Upper lobe of left lung (tissue), 6 donors: ENCODE data around the gene SLC4A7. TPM values are rescaled to one million over a fixed set of nuclear protein-coding genes. Genes with fewer than 3 reads are reported as not detected.

Experiments
- ATAC-seq, 2 donors: fragments of 200-7000 bp; cut with Tn5 transposase; one replicate each; pipeline ENCODE4 v1.9.1; 2022; ENCODE audit warnings: mild to moderate bottlenecking in 2 of 2, moderate library complexity in 2 of 2; ENCODE audit not compliant: low FRiP score in 2 of 2
- DNase-seq, 2 donors: peaks; one replicate each; pipeline ENCODE4 v3.0.0-alpha.2; 2019 to 2020
- H3K27ac ChIP-seq, 4 donors: fragments of 200-600 bp; sonication (generic); one replicate each; pipeline ENCODE4 v1.5.1; 2016 to 2019
- H3K27me3 ChIP-seq, 4 donors: fragments of 200-600 bp; sonication (generic); one replicate each; pipeline ENCODE4 v1.5.1; 2017 to 2019
- H3K36me3 ChIP-seq, 4 donors: fragments of 200-600 bp; sonication (generic); one replicate each; pipeline ENCODE4 v1.5.1; 2016 to 2019
- H3K4me1 ChIP-seq, 4 donors: fragments of 200-600 bp; sonication (generic); one replicate each; pipeline ENCODE4 v1.5.1; 2018 to 2019
- H3K4me3 ChIP-seq, 4 donors: fragments of 200-600 bp; sonication (generic); one replicate each; pipeline ENCODE4 v1.5.1; 2017 to 2019; ENCODE audit warnings: mild to moderate bottlenecking in 2 of 4, moderate library complexity in 1 of 4
- H3K9me3 ChIP-seq, 4 donors: fragments of 200-600 bp; sonication (generic); one replicate each; pipeline ENCODE4 v1.5.1; 2018 to 2019
- CTCF ChIP-seq, 6 experiments: fragments of 450-650 bp in 4 of 6; fragments of 200-600 bp in 2 of 6; sonication (generic) in 2 of 6; IDR thresholded peaks; one replicate each; pipeline ENCODE4 v1.5.1; 2016 to 2019; ENCODE audit warnings: antibody characterized with exemption in 6 of 6
- EP300 ChIP-seq, 4 donors: sonication (generic); formaldehyde crosslinking; IDR thresholded peaks; one replicate each; pipeline ENCODE4 v1.5.1; 2017; ENCODE audit warnings: antibody characterized with exemption in 4 of 4, control low read depth in 2 of 4
- POLR2A ChIP-seq, 4 donors: fragments of 450-650 bp; IDR thresholded peaks; one replicate each; pipeline ENCODE4 v1.5.1; 2016 to 2017; ENCODE audit warnings: antibody characterized with exemption in 4 of 4, mild to moderate bottlenecking in 2 of 4
- POLR2AphosphoS5 ChIP-seq, 2 donors: sonication (generic); formaldehyde crosslinking; IDR thresholded peaks; one replicate each; pipeline ENCODE4 v1.5.1; 2017; ENCODE audit warnings: antibody characterized with exemption in 2 of 2
- WGBS, 2 donors: methylation state at CpG; one replicate each; pipeline ENCODE4 v1.1.5; 2017 to 2018; 5-methylcytosine and 5-hydroxymethylcytosine counted together
- total RNA-seq, 6 donors: library from RNA; depleted of rRNA in 4 of 6; stranded (reverse); fragments of >200 nt in 4 of 6; gene quantifications; one replicate each; pipeline versions ENCODE4 v1.1.0 to v1.2.1, GENCODE V29; 2016 to 2021
- donor health status: DM: no; HTN: no; CAD: no; lungs with moderate emphysema.
- donor health status: DM: no; HTN: yes; CAD: no; lungs with severe emphysema.

Gene SLC4A7
- total RNA-seq, 6 donors from 2014 or later: 11.8 to 40.5 (median 19.6) TPM

DNA sequence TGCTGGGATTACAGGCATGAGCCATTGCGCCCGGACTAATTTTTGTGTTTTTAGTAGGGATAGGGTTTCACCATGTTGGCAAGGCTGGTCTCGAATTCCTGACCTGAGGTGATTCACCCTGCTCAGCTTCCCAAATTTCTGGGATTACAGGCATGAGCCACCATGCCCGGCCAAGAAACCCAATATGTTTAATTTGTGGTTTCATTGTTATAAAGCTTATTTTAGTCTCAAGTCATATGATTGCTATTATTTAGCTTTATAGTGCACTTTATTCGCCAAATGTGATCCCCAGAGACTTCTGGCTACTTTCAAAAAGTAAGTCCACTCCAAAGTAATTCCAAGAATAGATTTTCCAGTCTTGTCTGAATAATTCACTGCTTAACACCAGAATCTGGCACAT is 19.3 kb upstream of the SLC4A7 start:
- WGBS, 2 donors: 80 to 93% methylated on average over 4 to 5 of the region's 5 CpGs
- no peak for DNase-seq
- Histone ChIP-seq H3K36me3 (no peaks in the 10 kb centered on the region), H3K4me3 (no peak overlapping the region), H3K4me1 (peaks cover 0 to 8% (median 5%) of the 10 kb centered on the region in 4 donors), H3K9me3 (no peaks in the 10 kb centered on the region), H3K27ac (no peak overlapping the region), H3K27me3 (no peaks in the 10 kb centered on the region)
- peak in 1 of 2 donors; percentile 57 for ATAC-seq
- TF ChIP-seq POLR2A (IDR thresholded peaks at IDR 0.05) (no peak), POLR2AphosphoS5 (IDR thresholded peaks at IDR 0.05) (no peak), CTCF (IDR thresholded peaks at IDR 0.05) (no peak), EP300 (IDR thresholded peaks at IDR 0.05) (no peak)

GRCh38 chr3:27501759-27502158 is 17.6 kb upstream of the SLC4A7 start:
- ATAC-seq: no peak
- H3K27me3 ChIP-seq: no peaks in the 10 kb centered on the region
- no peak overlapping the region for H3K27ac ChIP-seq
- H3K36me3 ChIP-seq: no peaks in the 10 kb centered on the region
- TF ChIP-seq EP300 (IDR thresholded peaks at IDR 0.05) (no peak), CTCF (IDR thresholded peaks at IDR 0.05) (no peak), POLR2AphosphoS5 (IDR thresholded peaks at IDR 0.05) (no peak), POLR2A (IDR thresholded peaks at IDR 0.05) (no peak)
- peaks cover 0 to 5% (median 2%) of the 10 kb centered on the region in 4 donors for H3K4me1 ChIP-seq
- no peaks in the 10 kb centered on the region for H3K9me3 ChIP-seq
- H3K4me3 ChIP-seq: no peak overlapping the region
- 96 to 100% methylated on average over 3 of the region's 3 CpGs for WGBS, 2 donors
- DNase-seq: no peak

- TF ChIP-seq POLR2A (IDR thresholded peaks at IDR 0.05): no peak
- TF ChIP-seq EP300 (IDR thresholded peaks at IDR 0.05): no peak
- TF ChIP-seq POLR2AphosphoS5 (IDR thresholded peaks at IDR 0.05): no peak
- TF ChIP-seq CTCF (IDR thresholded peaks at IDR 0.05): no peak
- no peak for ATAC-seq
- no peak for DNase-seq
- Histone ChIP-seq H3K9me3 (no peaks in the 10 kb centered on the region), H3K36me3 (no peaks in the 10 kb centered on the region), H3K27ac (no peak overlapping the region), H3K4me3 (no peak overlapping the region), H3K4me1 (peaks cover 0 to 5% (median 2%) of the 10 kb centered on the region in 4 donors), H3K27me3 (no peaks in the 10 kb centered on the region)
These were observed 16.8 kb upstream of the SLC4A7 start for GRCh38 chr3:27500986-27501385.

GRCh38 chr3:27500035-27500434 is 15.9 kb upstream of the SLC4A7 start:
- H3K9me3 ChIP-seq: no peaks in the 10 kb centered on the region

More at GRCh38 chr3:27500035-27500434, 15.9 kb upstream of the SLC4A7 start:
- no peak for ATAC-seq
- no peak for TF ChIP-seq POLR2AphosphoS5 (IDR thresholded peaks at IDR 0.05)
- no peak for TF ChIP-seq CTCF (IDR thresholded peaks at IDR 0.05)
- TF ChIP-seq EP300 (IDR thresholded peaks at IDR 0.05): no peak
- no peak for TF ChIP-seq POLR2A (IDR thresholded peaks at IDR 0.05)
- Histone ChIP-seq H3K4me3 (no peak overlapping the region), H3K27ac (no peak overlapping the region), H3K4me1 (peaks cover 0 to 5% (median 2%) of the 10 kb centered on the region in 4 donors), H3K36me3 (no peaks in the 10 kb centered on the region), H3K27me3 (no peaks in the 10 kb centered on the region)
- no peak for DNase-seq
- WGBS, 2 donors: 75 to 93% methylated on average over 1 of the region's 1 CpG
